Body of pancreas (tissue), 4 donors: ENCODE measurements around the gene ERVV-1. TPM values are rescaled to one million over a fixed set of nuclear protein-coding genes. Genes with fewer than 3 reads are reported as not detected.

Experiments used
- ATAC-seq: fragments of 150-250 bp; one replicate; pipeline ENCODE4 v1.9.1; 2016
- DNase-seq, 4 donors: peaks; one replicate each; pipeline ENCODE4 v3.0.0-alpha.2; 2019
- H3K27ac ChIP-seq, 4 donors: fragments of 200-600 bp; sonication (generic); 1 replicate in 3 of 4; 2 replicates in 1 of 4; pipeline versions ENCODE4 v1.5.1 to v1.6.1; 2016 to 2019; ENCODE audit warnings: mild to moderate bottlenecking in 1 of 4, mixed read lengths in 1 of 4, moderate library complexity in 1 of 4
- H3K27me3 ChIP-seq, 2 donors: fragments of 200-600 bp; sonication (generic); one replicate each; pipeline ENCODE4 v1.6.0; 2016; ENCODE audit warnings: mild to moderate bottlenecking in 1 of 2
- H3K36me3 ChIP-seq, 2 donors: fragments of 200-600 bp; sonication (generic); replicated peaks in 1 of 2; 2 replicates each; pipeline ENCODE4 v1.5.1; 2016; ENCODE audit warnings: low read depth in 2 of 2; ENCODE audit not compliant: insufficient read depth in 1 of 2
- H3K4me1 ChIP-seq: fragments of 200-600 bp; sonication (generic); one replicate; pipeline ENCODE4 v1.6.0; 2016
- H3K4me3 ChIP-seq, 2 donors: fragments of 200-600 bp; sonication (generic); 1 replicate in 1 of 2; 2 replicates in 1 of 2; pipeline ENCODE4 v1.5.1; 2016 to 2019
- H3K9me3 ChIP-seq, 3 donors: fragments of 200-600 bp; sonication (generic); 1 replicate in 2 of 3; 2 replicates in 1 of 3; pipeline ENCODE4 v1.5.1; 2016
- CTCF ChIP-seq, 7 experiments: fragments of 450-650 bp in 4 of 7; fragments of 200-600 bp in 3 of 7; sonication (generic) in 3 of 7; IDR thresholded peaks; one replicate each; pipeline ENCODE4 v1.5.1; 2016 to 2019; ENCODE audit warnings: antibody characterized with exemption in 7 of 7
- POLR2A ChIP-seq, 3 donors: fragments of 450-650 bp; IDR thresholded peaks; one replicate each; pipeline ENCODE4 v1.6.1; 2016; ENCODE audit warnings: antibody characterized with exemption in 3 of 3, mild to moderate bottlenecking in 2 of 3
- WGBS, 2 donors: methylation state at CpG; one replicate each; pipeline ENCODE4 v1.1.5; 2017; 5-methylcytosine and 5-hydroxymethylcytosine counted together
- intact Hi-C: fragments of 100-400 bp; cut with DNase I; formaldehyde crosslinking; loops from one replicate; pipeline ENCODE4 v1.15.1; 2023
- total RNA-seq, 2 donors: library from RNA; depleted of rRNA; stranded (reverse); fragments of >200 nt; gene quantifications; one replicate each; pipeline ENCODE4 v1.1.0, GENCODE V29; 2016

ERVV-1 gene
- total RNA-seq, 2 donors from 2014 or later, result not detected

DNA sequence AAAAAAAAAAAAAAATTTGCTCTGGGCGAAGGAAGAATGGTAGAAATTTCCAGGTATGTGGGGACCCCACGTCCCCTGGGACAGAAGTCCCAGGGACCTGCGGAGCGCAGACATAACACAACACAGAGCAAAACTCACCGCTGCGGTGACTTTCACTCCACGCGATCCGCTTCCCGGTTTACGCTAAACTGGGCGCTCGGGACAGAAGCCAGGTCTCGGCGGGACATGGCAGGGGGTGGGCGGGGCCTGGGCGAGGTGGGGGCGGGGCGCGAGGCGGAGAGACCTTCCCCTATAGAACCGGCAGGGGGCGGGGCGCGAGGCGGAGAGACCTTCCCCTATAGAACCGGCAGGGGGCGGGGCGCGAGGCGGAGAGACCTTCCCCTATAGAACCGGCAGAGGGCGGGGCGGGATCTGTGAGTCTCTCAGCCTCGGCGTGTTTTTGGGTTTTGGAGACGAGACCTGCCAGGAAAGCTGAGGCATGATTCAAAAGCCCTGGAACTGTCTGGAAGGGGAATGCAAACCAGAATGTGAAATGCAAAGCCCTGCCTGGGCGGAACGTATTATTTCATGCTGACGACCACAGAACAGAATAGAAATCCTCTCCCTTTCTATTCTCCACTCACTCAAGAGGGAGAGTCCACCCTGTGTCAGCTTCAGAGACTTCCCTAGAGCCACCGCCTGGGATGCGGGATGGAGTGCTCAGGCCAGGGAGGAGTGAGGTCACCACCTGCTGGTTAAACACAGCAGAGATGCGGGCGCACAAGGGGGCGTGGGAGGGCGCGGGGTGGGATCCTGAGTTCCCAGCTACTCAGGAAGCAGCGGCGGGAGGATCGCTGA, 20.2 kb upstream of the ERVV-1 start:
- peak overlapping the region in 1 of 2 donors; percentile 9 for H3K4me3 ChIP-seq
- H3K36me3 ChIP-seq, result no peaks in the 10 kb centered on the region
- H3K9me3 ChIP-seq, result no peaks in the 10 kb centered on the region
- TF ChIP-seq POLR2A (IDR thresholded peaks at IDR 0.05), result peak in 1 of 3 donors; percentile 39
- peak; percentile 30 to 66 (median 50) for TF ChIP-seq CTCF (IDR thresholded peaks at IDR 0.05)
- 0 to 2% methylated on average over 26 to 48 of the region's 50 CpGs for WGBS, 2 donors
- H3K27me3 ChIP-seq, result no peaks in the 10 kb centered on the region
- peak overlapping the region in 3 of 4 donors; percentile 53 to 60 (median 57) for H3K27ac ChIP-seq
- peaks cover 14% of the 10 kb centered on the region for H3K4me1 ChIP-seq
- ATAC-seq (peak; percentile 88), DNase-seq (peak; percentile 73 to 84 (median 76))
- intact Hi-C loops, result no loop called here

DNA sequence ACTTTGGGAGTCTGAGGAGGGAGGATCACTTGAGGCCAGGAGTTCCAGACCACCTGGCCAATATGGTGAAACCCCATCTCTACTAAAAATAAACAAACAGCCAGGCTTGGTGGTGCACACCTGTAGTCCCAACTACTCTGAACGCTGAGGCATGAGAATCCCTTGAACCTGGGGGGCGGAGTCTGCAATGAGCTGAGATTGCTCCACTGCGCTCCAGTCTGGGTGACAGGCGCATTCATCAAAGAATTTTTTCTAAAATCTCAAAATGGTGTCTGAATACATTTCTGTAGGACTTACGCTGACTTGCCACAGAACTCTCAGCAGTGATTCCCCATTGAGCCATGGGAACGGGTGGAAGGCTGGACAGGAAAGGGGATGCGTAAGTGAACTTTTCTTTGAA, 18.0 kb upstream of the ERVV-1 start:
- Histone ChIP-seq H3K4me3 (no peak overlapping the region), H3K9me3 (no peaks in the 10 kb centered on the region), H3K27ac (no peak overlapping the region), H3K36me3 (no peaks in the 10 kb centered on the region), H3K27me3 (no peaks in the 10 kb centered on the region), H3K4me1 (peaks cover 14% of the 10 kb centered on the region)
- intact Hi-C loops, result no loop called here
- no peak for TF ChIP-seq CTCF (IDR thresholded peaks at IDR 0.05)
- TF ChIP-seq POLR2A (IDR thresholded peaks at IDR 0.05), result no peak
- 83 to 85% methylated on average over 7 of the region's 7 CpGs for WGBS, 2 donors
- no peak for DNase-seq
- ATAC-seq, result no peak

DNA sequence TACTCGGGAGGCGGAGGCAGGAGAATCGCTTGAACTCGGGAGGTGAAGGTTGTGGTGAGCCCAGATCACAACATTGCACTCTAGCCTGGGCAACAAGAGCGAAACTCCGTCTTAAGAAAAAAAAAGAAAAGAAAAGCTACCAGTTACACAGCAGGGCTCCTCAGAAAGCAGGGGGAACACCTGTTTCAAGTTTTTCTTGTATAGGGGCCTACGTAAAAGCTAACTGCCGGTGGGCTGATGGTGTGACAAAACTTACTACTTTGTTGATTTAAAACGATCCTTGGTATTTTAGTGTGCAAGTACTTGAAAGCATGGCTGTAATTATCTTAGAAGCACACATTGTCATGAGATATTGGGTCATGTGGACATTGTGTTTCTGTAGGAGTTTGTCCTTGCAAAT, 15.7 kb upstream of the ERVV-1 start:
- Histone ChIP-seq H3K4me3 (no peak overlapping the region), H3K36me3 (no peaks in the 10 kb centered on the region), H3K9me3 (no peaks in the 10 kb centered on the region), H3K4me1 (peaks cover 1% of the 10 kb centered on the region), H3K27ac (no peak overlapping the region), H3K27me3 (no peaks in the 10 kb centered on the region)
- no peak for DNase-seq
- ATAC-seq, result no peak
- 65 to 66% methylated on average over 9 of the region's 9 CpGs for WGBS, 2 donors
- intact Hi-C loops, result no loop called here
- TF ChIP-seq POLR2A (IDR thresholded peaks at IDR 0.05) (no peak), CTCF (IDR thresholded peaks at IDR 0.05) (no peak)

GRCh38 chr19:53002479-53002878, 11.2 kb upstream of the ERVV-1 start:
- no peak for DNase-seq
- WGBS, 2 donors, result 22 to 40% methylated on average over 2 of the region's 2 CpGs
- H3K27me3 ChIP-seq, result no peaks in the 10 kb centered on the region

More at GRCh38 chr19:53002479-53002878, 11.2 kb upstream of the ERVV-1 start:
- H3K27ac ChIP-seq, result no peak overlapping the region
- ATAC-seq, result no peak
- no peak overlapping the region for H3K4me3 ChIP-seq
- H3K36me3 ChIP-seq, result no peaks in the 10 kb centered on the region
- intact Hi-C loops, result no loop called here
- H3K9me3 ChIP-seq, result no peaks in the 10 kb centered on the region
- H3K4me1 ChIP-seq, result no peaks in the 10 kb centered on the region
- TF ChIP-seq CTCF (IDR thresholded peaks at IDR 0.05), result no peak
- TF ChIP-seq POLR2A (IDR thresholded peaks at IDR 0.05), result no peak
